ENCODE measurements around the gene NMNAT2. TPM values are rescaled to one million over a fixed set of nuclear protein-coding genes. Genes with fewer than 3 reads are reported as not detected.

NMNAT2 gene
- total RNA-seq, 1 donor from 2014 or later: 0.50 TPM

DNA sequence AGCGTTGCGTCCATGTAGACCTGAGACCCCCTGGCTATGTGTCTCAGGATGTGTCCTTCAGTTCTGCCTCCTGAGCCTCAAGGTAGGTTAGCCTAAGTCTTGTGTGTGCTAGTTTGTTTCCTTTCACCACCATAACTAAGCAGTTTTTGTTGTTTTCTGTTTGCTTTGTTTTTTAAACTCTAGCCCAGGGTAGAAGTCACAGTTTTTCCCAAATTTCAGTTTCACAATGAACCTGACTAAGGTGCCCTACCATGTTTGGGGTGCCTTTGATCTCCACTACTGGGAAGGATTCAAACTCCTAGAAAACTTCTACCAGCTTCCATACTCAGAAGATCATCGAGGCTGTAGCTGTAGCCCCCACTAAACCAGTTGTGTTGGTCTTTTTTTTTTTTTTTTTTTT lies 39.3 kb upstream of the NMNAT2 start:
- H3K27ac Mint-ChIP-seq (ENCODE audit: unreplicated experiment): no peak overlapping the region
- Histone ChIP-seq H3K9me3 (ENCODE audit: insufficient read depth, low read depth, low read length) (no peaks in the 10 kb centered on the region), H4K20me1 (ENCODE audit: insufficient read depth, low read length) (no peaks in the 10 kb centered on the region), H3K79me2 (ENCODE audit: insufficient read depth, low read length) (no peaks in the 10 kb centered on the region), H2AFZ (ENCODE audit: low read depth, low read length) (no peak overlapping the region), H3K9ac (ENCODE audit: low read length) (no peak overlapping the region), H3K27ac (ENCODE audit: low read depth, low read length) (no peak overlapping the region), H3K4me3 (ENCODE audit: insufficient read depth, low read depth, low read length) (no peak overlapping the region), H3K27me3 (ENCODE audit: insufficient read depth, low read length) (no peaks in the 10 kb centered on the region), H3K4me1 (ENCODE audit: insufficient read depth, low read length) (no peaks in the 10 kb centered on the region), H3K4me2 (ENCODE audit: low read length) (no peak overlapping the region), H3K36me3 (ENCODE audit: insufficient read depth, low read length) (no peaks in the 10 kb centered on the region)
- no peaks in the 10 kb centered on the region for H3K27me3 Mint-ChIP-seq (ENCODE audit: low read depth, unreplicated experiment)
- FAIRE-seq (no peak), DNase-seq (ENCODE audit: low read depth) (no peak)
- no peaks in the 10 kb centered on the region for H3K36me3 Mint-ChIP-seq (ENCODE audit: low read depth, unreplicated experiment)
- H3K4me3 Mint-ChIP-seq (ENCODE audit: unreplicated experiment): no peak overlapping the region
- TF ChIP-seq, protein P1, sequence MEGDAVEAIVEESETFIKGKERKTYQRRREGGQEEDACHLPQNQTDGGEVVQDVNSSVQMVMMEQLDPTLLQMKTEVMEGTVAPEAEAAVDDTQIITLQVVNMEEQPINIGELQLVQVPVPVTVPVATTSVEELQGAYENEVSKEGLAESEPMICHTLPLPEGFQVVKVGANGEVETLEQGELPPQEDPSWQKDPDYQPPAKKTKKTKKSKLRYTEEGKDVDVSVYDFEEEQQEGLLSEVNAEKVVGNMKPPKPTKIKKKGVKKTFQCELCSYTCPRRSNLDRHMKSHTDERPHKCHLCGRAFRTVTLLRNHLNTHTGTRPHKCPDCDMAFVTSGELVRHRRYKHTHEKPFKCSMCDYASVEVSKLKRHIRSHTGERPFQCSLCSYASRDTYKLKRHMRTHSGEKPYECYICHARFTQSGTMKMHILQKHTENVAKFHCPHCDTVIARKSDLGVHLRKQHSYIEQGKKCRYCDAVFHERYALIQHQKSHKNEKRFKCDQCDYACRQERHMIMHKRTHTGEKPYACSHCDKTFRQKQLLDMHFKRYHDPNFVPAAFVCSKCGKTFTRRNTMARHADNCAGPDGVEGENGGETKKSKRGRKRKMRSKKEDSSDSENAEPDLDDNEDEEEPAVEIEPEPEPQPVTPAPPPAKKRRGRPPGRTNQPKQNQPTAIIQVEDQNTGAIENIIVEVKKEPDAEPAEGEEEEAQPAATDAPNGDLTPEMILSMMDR (IDR thresholded peaks at IDR 0.05; ENCODE audit: insufficient read depth, low read depth, low read length): no peak
- TF ChIP-seq EZH2 (IDR thresholded peaks at IDR 0.05; ENCODE audit: insufficient read depth, low read length): no peak
- H3K4me1 Mint-ChIP-seq (ENCODE audit: low read depth, unreplicated experiment): peaks cover 2% of the 10 kb centered on the region
- no peaks in the 10 kb centered on the region for H3K9me3 Mint-ChIP-seq (ENCODE audit: unreplicated experiment)

DNA sequence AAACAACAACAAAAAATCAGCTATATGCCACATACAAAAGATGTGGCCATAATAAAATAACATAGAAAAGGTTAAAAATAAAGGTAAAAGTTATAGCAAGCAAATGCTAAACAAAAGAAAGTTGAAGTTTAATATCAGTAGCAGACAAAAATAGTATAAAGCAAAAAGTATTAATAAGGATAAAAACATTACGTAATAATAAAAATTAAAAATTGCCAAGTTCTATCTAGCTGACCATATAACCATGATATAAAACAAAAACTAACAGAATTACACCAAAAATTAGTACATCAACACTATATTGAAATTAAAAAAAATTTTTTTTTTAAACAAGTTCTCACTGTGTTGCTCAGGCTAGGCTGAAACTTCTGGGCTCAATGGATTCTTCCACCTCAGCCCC lies 38.6 kb upstream of the NMNAT2 start:
- H3K79me2 ChIP-seq (ENCODE audit: insufficient read depth, low read length): no peaks in the 10 kb centered on the region
- Mint-ChIP-seq H3K27ac (ENCODE audit: unreplicated experiment) (no peak overlapping the region), H3K4me3 (ENCODE audit: unreplicated experiment) (no peak overlapping the region), H3K36me3 (ENCODE audit: low read depth, unreplicated experiment) (no peaks in the 10 kb centered on the region), H3K27me3 (ENCODE audit: low read depth, unreplicated experiment) (no peaks in the 10 kb centered on the region), H3K9me3 (ENCODE audit: unreplicated experiment) (no peaks in the 10 kb centered on the region), H3K4me1 (ENCODE audit: low read depth, unreplicated experiment) (peaks cover 2% of the 10 kb centered on the region)
- no peak overlapping the region for H3K9ac ChIP-seq (ENCODE audit: low read length)
- TF ChIP-seq, protein P1 (IDR thresholded peaks at IDR 0.05; ENCODE audit: insufficient read depth, low read depth, low read length): no peak
- no peak for TF ChIP-seq EZH2 (IDR thresholded peaks at IDR 0.05; ENCODE audit: insufficient read depth, low read length)
- FAIRE-seq (no peak), DNase-seq (ENCODE audit: low read depth) (no peak)
- no peaks in the 10 kb centered on the region for H3K27me3 ChIP-seq (ENCODE audit: insufficient read depth, low read length)
- H3K4me2 ChIP-seq (ENCODE audit: low read length): no peak overlapping the region
- H4K20me1 ChIP-seq (ENCODE audit: insufficient read depth, low read length): no peaks in the 10 kb centered on the region
- H2AFZ ChIP-seq (ENCODE audit: low read depth, low read length): no peak overlapping the region
- no peak overlapping the region for H3K27ac ChIP-seq (ENCODE audit: low read depth, low read length)
- H3K4me1 ChIP-seq (ENCODE audit: insufficient read depth, low read length): no peaks in the 10 kb centered on the region
- H3K4me3 ChIP-seq (ENCODE audit: insufficient read depth, low read depth, low read length): no peak overlapping the region
- H3K9me3 ChIP-seq (ENCODE audit: insufficient read depth, low read depth, low read length): no peaks in the 10 kb centered on the region
- H3K36me3 ChIP-seq (ENCODE audit: insufficient read depth, low read length): no peaks in the 10 kb centered on the region

DNA sequence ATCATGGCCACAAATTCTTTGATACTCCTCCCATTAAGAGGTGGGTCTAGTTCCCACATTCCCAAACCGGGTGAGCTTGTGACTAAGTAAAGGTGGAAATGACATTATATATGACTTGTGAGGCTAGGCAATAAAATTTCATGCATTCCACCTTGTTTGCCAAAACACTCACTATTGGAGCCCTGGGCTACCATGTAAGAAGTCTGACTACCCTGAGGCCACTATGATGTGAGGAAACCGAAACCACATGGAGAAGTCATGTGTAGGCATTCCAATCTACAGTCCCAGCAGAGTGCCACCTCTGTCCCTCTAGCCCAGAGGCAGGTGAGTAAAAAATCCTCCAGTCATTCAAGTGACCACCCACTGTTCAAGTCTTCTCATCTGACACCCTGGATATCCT lies 36.2 kb upstream of the NMNAT2 start:
- DNase-seq (ENCODE audit: low read depth) (peak; percentile 1), FAIRE-seq (no peak)
- H3K27me3 ChIP-seq (ENCODE audit: insufficient read depth, low read length): no peaks in the 10 kb centered on the region
- no peaks in the 10 kb centered on the region for H3K36me3 ChIP-seq (ENCODE audit: insufficient read depth, low read length)
- H3K27ac ChIP-seq (ENCODE audit: low read depth, low read length): no peak overlapping the region
- Mint-ChIP-seq H3K4me1 (ENCODE audit: low read depth, unreplicated experiment) (no peaks in the 10 kb centered on the region), H3K4me3 (ENCODE audit: unreplicated experiment) (no peak overlapping the region), H3K27me3 (ENCODE audit: low read depth, unreplicated experiment) (no peaks in the 10 kb centered on the region), H3K9me3 (ENCODE audit: unreplicated experiment) (no peaks in the 10 kb centered on the region), H3K36me3 (ENCODE audit: low read depth, unreplicated experiment) (no peaks in the 10 kb centered on the region), H3K27ac (ENCODE audit: unreplicated experiment) (no peak overlapping the region)
- no peaks in the 10 kb centered on the region for H3K4me1 ChIP-seq (ENCODE audit: insufficient read depth, low read length)
- H3K79me2 ChIP-seq (ENCODE audit: insufficient read depth, low read length): no peaks in the 10 kb centered on the region
- TF ChIP-seq, protein P1 (IDR thresholded peaks at IDR 0.05; ENCODE audit: insufficient read depth, low read depth, low read length): no peak
- TF ChIP-seq EZH2 (IDR thresholded peaks at IDR 0.05; ENCODE audit: insufficient read depth, low read length): no peak
- no peak overlapping the region for H3K4me2 ChIP-seq (ENCODE audit: low read length)
- H3K4me3 ChIP-seq (ENCODE audit: insufficient read depth, low read depth, low read length): no peak overlapping the region
- H3K9ac ChIP-seq (ENCODE audit: low read length): no peak overlapping the region
- no peaks in the 10 kb centered on the region for H4K20me1 ChIP-seq (ENCODE audit: insufficient read depth, low read length)
- H3K9me3 ChIP-seq (ENCODE audit: insufficient read depth, low read depth, low read length): no peaks in the 10 kb centered on the region
- H2AFZ ChIP-seq (ENCODE audit: low read depth, low read length): no peak overlapping the region
